GM12878 (cell line): ENCODE measurements around the gene EPOP. TPM values are rescaled to one million over a fixed set of nuclear protein-coding genes. Genes with fewer than 3 reads are reported as not detected.

Experiments
- ATAC-seq: fragments of 200-7000 bp; cut with Tn5 transposase; 3 replicates; pipeline ENCODE4 v1.9.1; 2020; ENCODE audit warnings: mild to moderate bottlenecking, moderate library complexity
- BruUV-seq: library from RNA; stranded (reverse); fragments of 400-500 nt; replicated peaks from 2 replicates; lab custom pipeline; 2021; lab: Mats Ljungman, UMichigan
- CTCF ChIA-PET: fragments of 300-600 bp; sonication (Branson Sonifier 250); formaldehyde crosslinking; extraction: SDS; loops from one replicate; lab custom pipeline; 2021; ENCODE audit warnings: inconsistent platforms; lab: Yijun Ruan, JAX
- POLR2A ChIA-PET: fragments of 350-600 bp; formaldehyde crosslinking; extraction: SDS; loops from one replicate; lab custom pipeline; 2021; ENCODE audit warnings: inconsistent platforms; lab: Charles Lee
- RAD21 ChIA-PET: fragments of 300-600 bp; sonication (Branson Sonifier 250); formaldehyde crosslinking; loops from one replicate; lab custom pipeline; 2023; ENCODE audit warnings: antibody characterized with exemption; ENCODE audit not compliant: unreplicated experiment; lab: Charles Lee
- SMC1A ChIA-PET: fragments of 300-600 bp; sonication (Branson Sonifier 250); formaldehyde crosslinking; loops from one replicate; lab custom pipeline; 2023; ENCODE audit not compliant: unreplicated experiment, uncharacterized antibody; lab: Charles Lee
- DNase-seq: peaks from one replicate; pipeline ENCODE4 v3.0.0-alpha.2; 2011; ENCODE audit warnings: low read depth, low spot score
- FAIRE-seq: peaks from 3 replicates; lab custom pipeline; 2011; peaks lifted over from hg19 to GRCh38; lab: Jason Lieb, UNC
- H2AFZ ChIP-seq: 2 replicates; pipeline ENCODE4 v1.6.0; 2011; ENCODE audit warnings: low read depth, low read length, control low read depth; ENCODE audit not compliant: control insufficient read depth
- H3K27ac ChIP-seq: 2 replicates; pipeline ENCODE4 v1.5.1; 2011; ENCODE audit warnings: control low read depth; ENCODE audit not compliant: control insufficient read depth, insufficient read depth
- H3K27me3 ChIP-seq, 2 experiments: replicated peaks in 1 of 2; 2 replicates each; pipeline versions ENCODE4 v1.6.0 to v1.6.1; 2011; ENCODE audit warnings: low read length in 1 of 2; ENCODE audit not compliant: control insufficient read depth in 2 of 2, insufficient read depth in 2 of 2
- H3K36me3 ChIP-seq, 2 experiments: 2 replicates each; pipeline ENCODE4 v1.5.1; 2011; ENCODE audit warnings: low read length in 1 of 2; ENCODE audit not compliant: control insufficient read depth in 2 of 2, insufficient read depth in 2 of 2
- H3K4me1 ChIP-seq: 2 replicates; pipeline ENCODE4 v1.6.1; 2011; ENCODE audit warnings: mild to moderate bottlenecking, low read length, moderate library complexity, mixed read lengths; ENCODE audit not compliant: control insufficient read depth, insufficient read depth
- H3K4me2 ChIP-seq: 2 replicates; pipeline ENCODE4 v1.6.0; 2011; ENCODE audit warnings: control low read depth; ENCODE audit not compliant: control insufficient read depth, insufficient read depth
- H3K4me3 ChIP-seq: fragments of 200-600 bp; sonication (generic); 2 replicates; pipeline ENCODE4 v1.5.1; 2016
- H3K79me2 ChIP-seq: 2 replicates; pipeline ENCODE4 v1.6.0; 2011; ENCODE audit warnings: low read length; ENCODE audit not compliant: control insufficient read depth, insufficient read depth
- H3K9ac ChIP-seq: 2 replicates; pipeline ENCODE4 v1.8.0; 2011; ENCODE audit warnings: low read length, control low read depth, mixed read lengths; ENCODE audit not compliant: control insufficient read depth, insufficient read depth
- H3K9me3 ChIP-seq: replicated peaks from 3 replicates; pipeline ENCODE4 v1.5.1; 2011; ENCODE audit warnings: mild to moderate bottlenecking, low read length; ENCODE audit not compliant: control insufficient read depth, insufficient read depth
- H4K20me1 ChIP-seq: 2 replicates; pipeline ENCODE4 v1.6.0; 2011; ENCODE audit not compliant: control insufficient read depth, insufficient read depth
- BMI1 ChIP-seq: fragments of 450-650 bp; IDR thresholded peaks from 2 replicates; pipeline ENCODE4 v1.6.1; 2016; ENCODE audit warnings: mild to moderate bottlenecking, moderate library complexity, borderline replicate concordance
- CBX5 ChIP-seq: sonication (generic); IDR thresholded peaks from 2 replicates; pipeline ENCODE4 v1.6.1; 2016; ENCODE audit warnings: low read depth, moderate library complexity, mild to moderate bottlenecking, inconsistent platforms
- DPF2 ChIP-seq: fragments of 450-650 bp; IDR thresholded peaks from 2 replicates; pipeline ENCODE4 v1.6.1; 2017; ENCODE audit warnings: mild to moderate bottlenecking
- ETV6 ChIP-seq, 2 experiments: fragments of 450-650 bp in 1 of 2; IDR thresholded peaks in 1 of 2; conservative IDR thresholded peaks in 1 of 2; 2 replicates each; pipeline ENCODE4 v1.6.1; 2014; ENCODE audit warnings: antibody characterized with exemption in 1 of 2, borderline replicate concordance in 1 of 2, low read depth in 1 of 2, mild to moderate bottlenecking in 1 of 2, moderate library complexity in 1 of 2
- PML ChIP-seq: IDR thresholded peaks from 2 replicates; pipeline ENCODE4 v1.6.1; 2012; ENCODE audit warnings: low read length, inconsistent platforms
- POLR2A ChIP-seq: IDR thresholded peaks from 2 replicates; pipeline ENCODE4 v1.6.1; 2011; ENCODE audit warnings: low read depth, mild to moderate bottlenecking, low read length
- SIX5 ChIP-seq: IDR thresholded peaks from 2 replicates; pipeline ENCODE4 v1.6.1; 2011; ENCODE audit warnings: mild to moderate bottlenecking, low read depth, low read length, moderate library complexity; ENCODE audit not compliant: severe bottlenecking
- SREBF2 ChIP-seq: IDR thresholded peaks from 2 replicates; pipeline ENCODE4 v1.6.1; 2012; ENCODE audit warnings: mild to moderate bottlenecking, low read length
- ZSCAN29 ChIP-seq: fragments of 450-650 bp; IDR thresholded peaks from 2 replicates; pipeline ENCODE4 v1.6.1; 2017; ENCODE audit warnings: mild to moderate bottlenecking, moderate library complexity
- WGBS: methylation state at CpG from one replicate; pipeline ENCODE4 v1.1.6; 2016; ENCODE audit warnings: low lambda C conversion rate; ENCODE audit not compliant: insufficient replicate concordance, insufficient coverage; ENCODE audit errors: missing lambda C conversion rate; 5-methylcytosine and 5-hydroxymethylcytosine counted together
- in situ Hi-C: fragments of 300-500 bp; cut with MboI; formaldehyde crosslinking; loops from 9 replicates; pipeline ENCODE4 v1.14.3; 2018; ENCODE audit warnings: mixed read lengths
- intact Hi-C: fragments of 100-400 bp; cut with micrococcal nuclease; formaldehyde crosslinking; loops from one replicate; pipeline ENCODE4 v1.14.2; 2022; ENCODE audit not compliant: unreplicated experiment
- polyA plus RNA-seq, 11 experiments: library from polyadenylated mRNA; depleted of rRNA in 4 of 11; unstranded in 6 of 11; stranded (reverse) in 5 of 11; fragments of >200 nt; fragmentation: Nextera tagmentation in 4 of 11; fragmentation: Illumina TruSeq in 1 of 11; extraction: Ambion mirVana in 4 of 11; extraction: Trizol in 1 of 11; gene quantifications; 1 replicate in 1 of 11; 2 replicates in 10 of 11; pipeline versions ENCODE4 v1.2.1 to v1.2.3, GENCODE V29; 2011 to 2016; ENCODE audit warnings: inconsistent platforms in 2 of 11, missing spikeins in 2 of 11, low read depth in 1 of 11
- total RNA-seq, 4 experiments: library from RNA; depleted of rRNA in 3 of 4; stranded (reverse); fragments of >200 nt in 3 of 4; fragmentation: Illumina TruSeq in 1 of 4; extraction: Trizol in 1 of 4; gene quantifications; 2 replicates each; pipeline versions ENCODE4 v1.2.1 to v1.2.3, GENCODE V29; 2013 to 2021

The EPOP gene
- total and polyA plus RNA-seq, 10 of the 15 experiments (the other 5 are each of a cell fraction or from before 2014, with no cell fraction given): 0.53 to 9.0 (median 3.7) TPM

DNA sequence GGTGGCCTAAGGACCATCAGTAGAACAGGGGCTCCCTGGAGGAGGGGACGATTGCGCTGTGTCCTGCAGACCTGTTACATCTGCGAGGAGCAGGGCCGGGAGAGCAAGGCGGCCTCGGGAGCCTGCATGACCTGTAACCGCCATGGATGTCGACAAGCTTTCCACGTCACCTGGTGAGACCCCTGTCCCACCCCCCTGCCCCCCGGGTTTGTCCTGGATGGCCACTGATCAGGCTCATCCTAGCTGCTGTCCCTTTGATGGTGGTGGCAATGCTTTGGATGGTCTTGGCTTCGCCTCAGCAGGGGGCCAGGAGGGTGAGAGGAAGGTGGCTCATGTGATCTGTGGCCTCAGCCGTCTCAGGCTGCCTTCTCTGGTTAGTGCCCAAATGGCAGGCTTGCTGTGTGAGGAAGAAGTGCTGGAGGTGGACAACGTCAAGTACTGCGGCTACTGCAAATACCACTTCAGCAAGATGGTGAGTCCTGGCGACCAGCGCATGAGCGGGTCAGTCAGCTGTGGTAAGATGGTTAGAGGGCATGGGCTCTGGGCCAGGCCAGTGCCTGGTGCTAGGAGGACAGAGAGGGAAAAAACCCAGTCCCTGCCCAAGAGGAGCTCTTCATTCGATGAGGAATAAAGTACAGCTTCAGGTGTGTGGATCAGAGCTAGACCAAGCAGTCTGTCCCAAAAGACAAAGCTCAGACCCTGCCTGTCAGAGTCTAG is 34.5 kb upstream of the EPOP start:
- no peak overlapping the region for H3K27ac ChIP-seq
- no peak for DNase-seq
- no peaks in the 10 kb centered on the region for H4K20me1 ChIP-seq
- no peak overlapping the region for H3K4me3 ChIP-seq
- FAIRE-seq: no peak
- TF ChIP-seq DPF2 (no peak), CBX5 (no peak), PML (no peak), BMI1 (no peak), SIX5 (no peak), ETV6 (conservative IDR thresholded peaks at IDR 0.05 in 1 of 2, IDR thresholded peaks at IDR 0.05 in 1 of 2; ENCODE audit: borderline replicate concordance in 1 of 2, low read depth in 1 of 2) (no peak), POLR2A (0 out of 2 replicates have a peak, but pooled peaks have one; percentile 40), ZSCAN29 (no peak), SREBF2 (no peak)
- peaks cover 22 to 40% of the 10 kb centered on the region in 2 experiments for H3K36me3 ChIP-seq
- intact Hi-C loops: no loop called here
- no TSS peak for BruUV-seq
- peaks cover 11% of the 10 kb centered on the region for H3K4me1 ChIP-seq
- CTCF ChIA-PET: interaction anchor here (0.6 to 2.2 kb wide), 6 partner anchors 23 to 669 kb away, joined by 3 to 7 read pairs (median 4); no protein-coding TSS in a partner anchor
- WGBS: 95% methylated on average over 18 of the region's 18 CpGs
- in situ Hi-C loops: no loop called here
- SMC1A ChIA-PET: interaction anchor here (1.1 to 2.4 kb wide), 3 partner anchors 19 to 31 kb away, joined by 4 to 7 read pairs (median 5); partner anchors contain the start of gene CISD3
- RAD21 ChIA-PET: no interaction called here
- ATAC-seq: no peak
- H2AFZ ChIP-seq: no peak overlapping the region
- H3K4me2 ChIP-seq: no peak overlapping the region
- H3K79me2 ChIP-seq: peaks cover 46% of the 10 kb centered on the region
- no peaks in the 10 kb centered on the region for H3K27me3 ChIP-seq
- H3K9me3 ChIP-seq: no peaks in the 10 kb centered on the region
- no peak overlapping the region for H3K9ac ChIP-seq
- POLR2A ChIA-PET: interaction anchor here (1.0 to 1.1 kb wide), 3 partner anchors 9 to 116 kb away, joined by 3 to 5 read pairs (median 3); no protein-coding TSS in a partner anchor
